PFSK-1 (cell line): Measurements from ENCODE around the gene RBM8A.

Experiments
- FOXP2 ChIP-seq: optimal IDR thresholded peaks from 2 replicates; pipeline ENCODE3; 2011; ENCODE audit warnings: borderline replicate concordance, control low read depth, inconsistent platforms; ENCODE audit not compliant: insufficient read depth; ENCODE audit errors: extremely low read length, extremely low read depth
- POLR2AphosphoS5 ChIP-seq: IDR thresholded peaks from 2 replicates; pipeline ENCODE4 v1.6.1; 2012; ENCODE audit warnings: low read depth, mild to moderate bottlenecking, control low read depth, low read length, moderate library complexity
- REST ChIP-seq, 2 experiments: IDR thresholded peaks; 2 replicates each; pipeline versions ENCODE4 v1.6.1 to v1.8.0; 2011 to 2012; ENCODE audit warnings: low read depth in 2 of 2, low read length in 2 of 2, control low read depth in 1 of 2, inconsistent platforms in 1 of 2, mild to moderate bottlenecking in 1 of 2, moderate library complexity in 1 of 2; ENCODE audit not compliant: insufficient read depth in 1 of 2
- SIN3A ChIP-seq: IDR thresholded peaks from 2 replicates; pipeline ENCODE4 v1.6.1; 2012; ENCODE audit warnings: mild to moderate bottlenecking, low read length, moderate library complexity, borderline replicate concordance; ENCODE audit not compliant: insufficient read depth
- TAF1 ChIP-seq: IDR thresholded peaks from 2 replicates; pipeline ENCODE4 v1.6.1; 2012; ENCODE audit warnings: low read length, control low read depth, borderline replicate concordance; ENCODE audit not compliant: insufficient read depth

The RBM8A gene

GRCh38 chr1:145926686-145927062, 610 bp downstream of the RBM8A start:
- TF ChIP-seq TAF1 (no peak), POLR2AphosphoS5 (no peak), REST (IDR thresholded peaks at IDR 0.05; ENCODE audit: insufficient read depth in 1 of 2, low read depth in 2 of 2, low read length in 2 of 2) (no peak), SIN3A (no peak), FOXP2 (no peak)

- TF ChIP-seq SIN3A = no peak
- no peak for TF ChIP-seq FOXP2
Measured at GRCh38 chr1:145922266-145922665, 5.0 kb downstream of the RBM8A start.

GRCh38 chr1:145918992-145919939, 8.0 kb downstream of the RBM8A start:
- no peak for TF ChIP-seq SIN3A
- TF ChIP-seq POLR2AphosphoS5 = no peak
- no peak for TF ChIP-seq REST (IDR thresholded peaks at IDR 0.05; ENCODE audit: insufficient read depth in 1 of 2, low read depth in 2 of 2, low read length in 2 of 2)
- no peak for TF ChIP-seq FOXP2
- TF ChIP-seq TAF1 = no peak

- peak; percentile 31 for TF ChIP-seq POLR2AphosphoS5
- no peak for TF ChIP-seq TAF1
- TF ChIP-seq FOXP2 = peak; percentile 10
- TF ChIP-seq REST (IDR thresholded peaks at IDR 0.05; ENCODE audit: insufficient read depth in 1 of 2, low read depth in 2 of 2, low read length in 2 of 2) = no peak
- TF ChIP-seq SIN3A = no peak
Measured at GRCh38 chr1:145918144-145918991, 8.9 kb downstream of the RBM8A start, which contains the start of gene PEX11B. PEX11B (minus strand) TSS chr1:145918717; CDS start chr1:145918688, 29 bp downstream.

GRCh38 chr1:145917595-145917994, 9.7 kb downstream of the RBM8A start:
- TF ChIP-seq TAF1 (no peak), REST (IDR thresholded peaks at IDR 0.05; ENCODE audit: insufficient read depth in 1 of 2, low read depth in 2 of 2, low read length in 2 of 2) (no peak), SIN3A (no peak), FOXP2 (no peak), POLR2AphosphoS5 (no peak)
